ENCODE results near the gene PEX26. TPM values are rescaled to one million over a fixed set of nuclear protein-coding genes. Genes with fewer than 3 reads are reported as not detected.

PEX26 gene
- total and polyA plus RNA-seq, 2 of the 13 experiments (the other 11 are each of a cell fraction or from before 2014, with no cell fraction given), result 10.6 to 25.1 TPM

- TF ChIP-seq NAIF1 (CRISPR knock-in tag; IDR thresholded peaks at IDR 0.05; ENCODE audit: borderline replicate concordance), result no peak
- TF ChIP-seq MTA1 (CRISPR knock-in tag; IDR thresholded peaks at IDR 0.05; ENCODE audit: borderline replicate concordance), result no peak
- no peak for TF ChIP-seq KMT2A (CRISPR knock-in tag; IDR thresholded peaks at IDR 0.05)
- no peak for TF ChIP-seq GPBP1L1 (CRISPR knock-in tag; IDR thresholded peaks at IDR 0.05)
- no peak for TF ChIP-seq MED8 (CRISPR knock-in tag; IDR thresholded peaks at IDR 0.05; ENCODE audit: insufficient replicate concordance)
Observed at GRCh38 chr22:18114495-18114894, 36.7 kb downstream of the PEX26 start (continued).

DNA sequence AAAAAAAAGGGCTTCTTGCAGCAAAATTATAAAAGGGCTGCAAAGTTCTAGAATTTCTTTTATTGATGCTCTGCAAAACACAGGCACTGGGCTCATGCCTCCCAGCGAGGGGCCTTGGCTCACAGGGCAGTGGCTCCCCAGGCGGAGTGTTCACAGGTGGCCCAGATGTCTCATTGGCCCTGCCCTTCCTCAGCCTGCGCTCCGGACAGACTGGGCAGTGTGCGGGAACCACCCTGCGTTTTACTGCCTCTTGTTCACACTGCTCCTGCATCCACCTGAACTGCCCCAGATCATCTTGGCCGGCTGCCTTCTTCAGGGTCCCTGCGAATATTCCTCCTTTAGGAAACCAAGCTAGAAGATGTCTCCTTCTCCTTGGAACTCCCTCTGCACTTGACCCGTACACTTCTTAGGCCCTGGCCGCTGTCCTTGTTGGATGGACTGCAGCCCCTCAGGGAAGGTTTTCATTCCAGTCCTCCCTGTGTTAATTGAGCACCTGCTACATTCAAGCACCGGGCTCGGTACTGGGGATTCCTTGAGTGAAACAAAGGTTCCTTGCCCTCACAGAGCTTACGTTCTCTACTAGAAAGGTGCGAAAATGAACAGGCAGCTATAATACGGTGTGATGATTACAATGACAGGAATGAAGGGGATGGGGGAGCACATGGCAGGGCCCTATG is 37.3 kb downstream of the PEX26 start:
- Histone ChIP-seq H3K4me1 (ENCODE audit: insufficient read depth, low read length) (peaks cover 14% of the 10 kb centered on the region), H3K36me3 (replicated peaks in 1 of 2; ENCODE audit: control insufficient read depth in 1 of 2, insufficient read depth in 2 of 2, low read length in 2 of 2) (no peaks in the 10 kb centered on the region), H3K27ac (ENCODE audit: extremely low read length, insufficient read depth, low read length) (no peak overlapping the region), H3K9ac (ENCODE audit: insufficient read depth, low read depth, low read length) (no peak overlapping the region), H3K79me2 (ENCODE audit: insufficient read depth, low read length) (no peaks in the 10 kb centered on the region), H3K27me3 (ENCODE audit: control insufficient read depth in 1 of 2, insufficient read depth in 2 of 2, low read length in 2 of 2) (peaks cover 9 to 36% of the 10 kb centered on the region in 2 experiments), H4K20me1 (ENCODE audit: insufficient read depth, low read length) (peaks cover 4% of the 10 kb centered on the region; the same call in 1 of the 2 replicates), H3K9me3 (ENCODE audit: low read length) (no peaks in the 10 kb centered on the region), H3K4me3 (replicated peaks in 1 of 3; ENCODE audit: insufficient read depth in 1 of 3, low read depth in 2 of 3, low read length in 3 of 3) (no peak overlapping the region), H2AFZ (ENCODE audit: low read length) (no peak overlapping the region), H3K4me2 (ENCODE audit: low read depth, low read length) (no peak overlapping the region)
- FAIRE-seq (no peak), ATAC-seq (no peak), DNase-seq (ENCODE audit: low spot score) (no peak)
- in situ Hi-C loops (cut with HindIII; ENCODE audit: extremely low pct_ligation_motif_present, low pct_unique_long_range_greater_than_20kb) (no loop called here), intact Hi-C loops (cut with micrococcal nuclease; ENCODE audit: unreplicated experiment) (no loop called here)
- CTCF ChIA-PET (ENCODE audit: low intra/inter-chr PET ratio, low total read pairs), result no interaction called here
- WGBS (ENCODE audit: low lambda C conversion rate), result 50% methylated on average over 9 of the region's 15 CpGs
- POLR2A ChIA-PET, result interaction anchor here (1.1 kb wide), 1 partner anchor 33 kb away, joined by 4 read pairs; no protein-coding TSS in a partner anchor
- TF ChIP-seq ZMYM3 (CRISPR knock-in tag; IDR thresholded peaks at IDR 0.05) (0 out of 2 replicates have a peak, but pooled peaks have one; percentile 16), RNF2 (conservative IDR thresholded peaks at IDR 0.05; ENCODE audit: low read depth) (no peak)
- no TSS peak for BruUV-seq (replicated peaks)
